ENCODE measurements around the gene WFS1.
A peak's percentile ranks its signal among the peaks of the same experiment; 100 is the strongest.

Gene WFS1

DNA sequence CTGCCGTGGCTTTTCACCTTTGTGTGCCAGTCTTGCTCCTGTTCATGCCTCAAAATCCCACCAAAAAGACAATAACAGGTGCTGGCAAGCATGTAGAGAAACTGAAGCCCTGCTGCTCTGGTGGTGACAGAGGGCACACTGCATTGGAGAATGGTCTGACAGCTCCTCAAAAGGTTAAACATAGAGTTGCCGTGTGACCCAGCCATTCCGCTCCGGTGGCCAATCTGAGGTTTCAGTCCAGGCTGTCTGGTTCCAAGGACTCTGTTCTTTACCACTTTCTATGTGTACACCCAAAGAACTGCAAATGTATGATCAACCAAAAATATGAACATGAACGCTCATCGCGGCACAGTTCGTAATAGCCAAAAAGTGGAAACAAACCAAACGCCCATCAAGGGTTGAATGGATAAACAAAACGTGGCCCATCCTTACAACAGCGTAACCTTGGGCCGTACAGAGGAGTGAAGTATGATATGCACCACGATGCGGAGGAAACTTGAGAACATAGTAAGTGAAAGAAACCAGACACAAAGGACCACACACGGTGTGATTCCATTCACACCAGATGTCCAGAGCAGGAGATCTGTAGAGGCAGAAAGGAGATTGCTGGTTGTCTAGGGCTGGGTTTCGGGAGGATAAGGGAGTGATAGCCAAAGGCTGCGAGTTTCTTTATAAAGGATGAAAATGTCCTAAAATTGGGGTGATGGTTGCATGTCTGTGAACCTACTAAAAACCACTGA is 33.6 kb upstream of the WFS1 start:
- no peak for DNase-seq

DNA sequence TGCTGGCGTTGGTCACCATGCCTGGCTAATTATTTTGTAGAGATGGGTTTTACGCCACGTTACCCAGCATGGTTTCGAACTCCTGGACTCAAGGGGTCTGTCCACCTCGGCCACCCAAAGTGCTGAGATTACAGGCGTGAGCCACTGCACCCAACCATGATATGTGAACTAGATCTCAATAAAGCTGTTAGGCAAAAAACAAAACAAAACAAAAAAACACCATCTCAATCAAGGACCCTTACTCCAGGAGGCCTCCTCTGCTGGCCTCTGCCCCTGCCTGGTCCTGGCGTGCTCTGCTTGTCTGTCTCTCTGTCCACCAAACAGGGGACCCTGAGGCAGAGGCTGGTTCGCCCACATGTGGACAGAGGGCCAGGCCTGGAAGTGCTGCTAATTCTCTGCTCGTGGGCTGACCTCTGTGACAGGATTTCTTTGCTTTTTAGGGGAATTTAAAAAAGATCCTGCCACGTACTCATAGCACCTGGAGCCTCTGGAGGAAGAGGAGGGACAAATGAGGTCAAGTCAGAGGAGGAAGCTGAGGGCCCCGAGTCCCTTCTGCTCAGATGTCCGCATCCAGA is 32.7 kb upstream of the WFS1 start:
- no peak for DNase-seq

DNA sequence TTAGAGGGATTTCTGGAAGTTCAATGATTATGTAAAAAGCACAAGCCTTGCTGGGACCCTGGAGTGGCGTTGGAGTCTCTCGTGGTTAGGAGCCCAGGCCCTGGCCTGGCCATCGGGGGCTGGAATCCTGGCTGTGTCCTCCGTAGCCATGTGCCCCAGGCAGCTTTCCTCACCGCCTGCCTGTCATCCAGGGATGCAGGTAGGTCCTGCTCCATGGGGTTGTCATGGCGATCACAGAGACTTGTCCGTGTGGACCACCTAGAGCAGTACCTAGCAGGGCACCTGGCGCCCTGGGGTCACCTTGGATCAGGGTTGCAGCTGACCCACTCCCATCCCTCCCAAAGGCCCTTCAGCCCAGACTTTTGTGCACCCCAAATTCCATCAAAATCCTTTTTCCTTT is 30.2 kb upstream of the WFS1 start:
- no peak for DNase-seq

DNA sequence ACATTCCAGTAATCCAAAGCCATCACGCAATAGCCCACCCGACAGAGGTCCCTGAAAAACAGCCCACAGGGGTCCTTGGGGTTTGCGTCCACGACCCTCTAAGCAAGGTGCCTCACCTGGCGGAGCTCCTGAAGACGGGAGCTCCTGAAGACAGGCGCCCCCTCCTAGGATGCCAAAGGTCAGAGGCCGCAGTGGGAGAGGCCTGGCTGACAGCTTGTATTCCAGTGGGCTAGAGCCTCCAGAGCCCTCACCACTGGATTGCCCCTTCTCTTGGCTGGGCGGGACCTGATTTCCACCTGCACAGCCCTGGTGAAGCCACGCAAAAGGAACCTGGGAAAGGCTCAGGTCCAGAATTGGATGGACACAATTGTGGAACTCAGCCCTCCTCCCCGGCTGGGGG is 29.7 kb upstream of the WFS1 start:
- DNase-seq = no peak

DNA sequence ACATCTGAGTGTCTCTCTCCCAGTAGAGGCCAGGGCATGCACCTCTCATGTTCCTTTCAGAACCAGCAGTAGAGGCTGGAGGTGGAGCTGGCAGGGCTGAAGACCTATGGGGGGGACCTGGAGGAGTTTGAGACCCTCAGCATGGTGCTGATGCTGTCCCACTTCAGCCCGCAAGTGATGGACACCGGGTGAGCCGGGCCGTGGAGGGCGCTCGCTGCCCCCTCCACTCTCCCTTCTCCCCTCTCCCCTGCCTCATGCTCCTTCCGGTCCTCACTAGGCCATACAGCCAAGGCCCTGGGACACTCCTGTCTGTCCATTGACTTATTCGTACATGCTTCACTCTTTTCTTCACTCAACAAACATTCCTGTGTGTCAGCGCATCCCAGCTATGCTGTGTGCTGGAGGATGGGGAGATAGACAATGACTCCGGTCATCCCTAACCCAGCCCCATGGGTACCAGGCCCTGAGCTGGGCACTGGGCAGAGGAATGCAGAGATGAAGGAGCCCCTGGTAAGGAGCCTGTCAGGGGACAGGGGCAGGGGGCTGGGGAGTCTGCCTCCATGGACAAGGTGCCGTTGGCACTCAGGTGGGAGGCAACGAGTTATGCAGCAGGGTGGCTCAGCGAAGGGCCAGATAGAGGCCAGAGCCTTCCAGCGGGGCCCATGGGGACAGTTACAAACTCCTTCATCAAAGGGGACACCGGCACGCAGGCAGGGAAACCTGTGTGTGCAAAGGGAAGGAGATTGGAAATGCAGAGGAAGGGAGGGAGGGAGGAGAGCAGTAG is 28.4 kb upstream of the WFS1 start:
- DNase-seq = no peak

DNA sequence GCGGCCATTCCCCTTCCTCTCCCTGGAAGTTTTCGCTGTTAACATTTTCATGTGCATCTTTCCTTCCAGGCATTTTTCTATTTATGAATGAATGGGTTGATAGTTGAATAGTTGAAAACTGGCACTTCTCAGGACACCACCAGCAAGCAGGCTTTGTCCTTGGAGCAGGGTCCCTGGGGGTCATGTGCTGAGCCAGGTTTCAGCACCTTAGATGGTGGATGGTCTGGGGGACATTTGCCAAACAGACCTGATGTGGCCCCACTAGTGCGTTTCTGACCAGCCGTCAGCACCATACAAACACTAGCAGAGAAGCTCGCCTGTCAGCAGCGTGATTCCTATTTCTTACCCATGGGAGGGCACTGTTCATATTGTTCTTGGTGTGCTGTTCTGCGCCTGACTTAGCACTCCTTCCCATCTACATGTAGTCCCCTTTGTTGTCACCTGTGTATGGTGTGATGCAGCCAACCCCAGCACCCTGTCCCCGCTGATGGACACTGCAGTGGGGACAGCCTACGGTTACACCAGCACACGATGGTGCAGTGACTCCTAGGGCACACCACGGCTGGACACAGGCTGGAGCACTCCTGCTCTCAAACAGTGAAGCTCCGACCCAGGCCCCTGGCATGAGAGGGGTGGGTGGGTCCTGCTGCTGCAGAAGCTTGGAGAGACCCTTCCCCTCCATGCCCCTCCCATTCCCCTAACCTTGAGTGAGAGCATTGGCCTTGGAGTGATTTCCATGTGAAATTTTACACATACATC is 27.2 kb upstream of the WFS1 start:
- DNase-seq = no peak

DNA sequence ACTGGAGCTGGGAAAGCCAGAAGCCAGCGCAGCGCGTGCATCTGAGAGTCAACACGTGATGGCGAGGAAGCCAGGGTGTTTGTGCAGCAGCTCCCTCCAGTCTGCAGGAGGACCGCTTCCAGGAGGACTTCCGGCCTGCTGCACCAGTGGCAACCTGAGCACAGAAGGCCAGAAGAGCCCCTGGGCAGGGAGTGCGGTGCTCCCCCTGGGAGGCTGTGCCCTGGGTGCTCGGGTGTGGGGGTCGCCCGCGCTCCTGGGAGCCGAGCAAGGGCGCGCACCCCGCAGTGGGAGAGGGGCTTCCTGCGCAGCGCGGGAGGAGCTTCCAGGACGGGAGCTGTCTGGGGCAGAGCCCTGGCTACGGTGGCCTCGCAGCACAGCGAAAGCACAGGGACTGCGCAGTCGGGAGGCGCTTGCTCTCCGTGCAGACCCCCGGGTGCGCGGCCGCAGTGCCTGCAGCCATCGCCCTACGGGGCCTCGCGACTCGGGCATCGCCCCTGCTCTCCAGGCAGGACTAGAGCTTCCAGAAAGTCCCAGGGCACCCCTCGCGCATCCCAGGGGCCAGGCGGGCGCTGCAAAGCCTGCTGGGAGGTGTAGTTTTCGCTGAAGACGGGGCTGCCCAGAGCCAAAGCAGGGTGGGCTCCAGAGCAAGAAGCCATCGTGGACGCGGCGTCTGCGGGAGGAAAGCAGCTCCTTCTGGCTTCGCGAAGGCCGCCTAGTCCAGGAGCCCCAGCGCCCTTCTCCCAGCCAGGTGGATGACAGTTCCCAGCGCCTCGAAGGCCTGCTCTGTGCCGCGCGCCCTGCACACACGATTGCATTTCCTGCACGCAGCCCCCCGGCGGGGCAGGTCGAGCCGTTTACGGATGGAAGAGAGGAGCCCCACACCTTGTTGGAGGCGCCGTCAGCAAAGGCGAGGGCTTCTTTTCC is 24.1 kb upstream of the WFS1 start:
- DNase-seq = no peak

DNA sequence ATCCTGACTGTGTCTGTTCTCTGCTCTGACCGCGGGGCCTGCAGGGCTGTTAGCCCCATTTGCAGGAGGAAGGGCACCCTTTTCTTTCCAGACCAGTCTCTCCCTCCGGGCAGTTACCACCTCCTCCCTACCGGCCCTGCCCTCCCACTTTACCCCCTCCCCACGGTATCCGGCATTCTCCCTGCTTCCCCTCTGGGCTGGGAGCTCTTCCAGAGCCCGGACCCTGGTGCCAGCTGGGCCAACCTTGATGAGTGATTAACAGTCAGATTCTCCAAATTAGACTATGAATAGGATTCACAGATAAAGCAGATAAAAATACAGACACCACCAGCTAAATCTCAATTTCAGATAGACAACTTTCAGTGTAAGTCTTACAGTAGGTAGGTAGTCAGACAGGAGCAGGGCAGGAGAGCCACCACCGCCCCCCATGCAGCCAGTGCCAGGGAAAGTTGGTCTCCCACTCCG is 23.4 kb upstream of the WFS1 start:
- DNase-seq = no peak

DNA sequence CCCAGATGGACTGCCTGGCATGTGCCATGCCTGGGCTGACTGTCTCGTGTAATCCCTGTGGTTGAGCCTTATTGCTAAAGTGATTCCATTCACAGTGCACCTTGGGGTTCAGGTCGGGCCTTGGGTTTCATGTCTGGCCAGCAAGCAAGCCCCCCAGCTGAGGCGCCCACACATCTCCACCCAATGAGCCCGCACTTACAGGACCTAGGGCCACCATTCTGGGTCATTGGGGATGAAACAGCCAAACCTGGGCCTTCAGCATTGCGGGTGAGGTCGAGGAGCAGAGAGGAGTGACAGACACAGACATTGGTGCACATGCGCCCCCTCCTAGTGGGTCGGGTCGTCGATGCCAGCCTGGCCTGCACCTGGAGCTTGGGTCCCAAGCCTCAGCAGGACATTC is 21.3 kb upstream of the WFS1 start:
- no peak for DNase-seq

DNA sequence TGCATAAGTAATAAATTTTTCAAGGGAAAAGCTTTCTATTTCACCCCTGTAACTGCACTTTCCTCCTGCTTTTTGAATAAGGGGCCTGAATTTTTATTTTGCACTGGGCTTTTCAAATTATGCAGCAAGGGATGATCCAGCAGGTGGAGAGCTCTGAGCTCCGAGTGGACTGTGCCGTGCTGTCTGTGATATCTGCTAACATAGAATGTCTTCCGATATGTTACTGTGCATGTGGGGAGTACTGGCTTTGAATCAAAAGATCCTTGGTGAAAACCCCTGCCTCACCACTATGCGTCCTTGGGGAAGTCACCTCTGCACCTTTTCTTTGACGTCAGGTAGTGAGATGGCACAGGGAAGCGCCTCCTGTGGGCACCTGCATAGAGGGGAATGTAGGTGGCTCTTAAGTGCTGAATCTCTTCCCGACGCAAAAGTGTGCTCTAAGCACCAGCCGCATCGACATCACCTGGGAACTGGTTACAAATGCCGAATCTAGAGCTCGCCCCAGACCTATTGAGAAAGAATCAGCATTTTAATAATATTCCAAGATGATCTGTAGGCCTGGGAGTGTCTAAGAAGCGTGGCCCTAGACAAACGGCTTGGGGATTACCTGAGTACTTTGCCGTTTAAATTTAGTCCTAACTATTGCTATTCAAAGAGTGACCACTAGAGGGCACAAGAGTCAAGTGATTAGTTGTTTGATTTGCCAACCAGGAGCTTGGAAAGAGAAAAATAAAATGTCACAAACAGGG is 19.2 kb upstream of the WFS1 start:
- peak; percentile 85 for DNase-seq

DNA sequence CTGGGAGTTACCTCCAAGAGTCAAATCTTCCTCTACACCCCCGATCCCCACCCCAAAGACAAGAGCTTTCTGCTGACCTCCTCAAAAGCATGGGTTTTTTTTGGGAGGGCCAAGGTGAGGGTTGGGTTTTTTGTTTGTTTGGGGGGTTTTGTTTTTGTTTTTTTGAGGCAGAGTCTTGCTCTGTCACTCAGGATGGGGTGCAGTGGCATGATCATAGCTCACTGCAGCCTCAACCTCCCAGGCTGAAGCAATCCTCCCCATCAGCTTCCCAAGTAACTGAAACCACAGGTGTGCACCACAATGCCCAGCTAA is 18.7 kb upstream of the WFS1 start:
- DNase-seq = no peak

DNA sequence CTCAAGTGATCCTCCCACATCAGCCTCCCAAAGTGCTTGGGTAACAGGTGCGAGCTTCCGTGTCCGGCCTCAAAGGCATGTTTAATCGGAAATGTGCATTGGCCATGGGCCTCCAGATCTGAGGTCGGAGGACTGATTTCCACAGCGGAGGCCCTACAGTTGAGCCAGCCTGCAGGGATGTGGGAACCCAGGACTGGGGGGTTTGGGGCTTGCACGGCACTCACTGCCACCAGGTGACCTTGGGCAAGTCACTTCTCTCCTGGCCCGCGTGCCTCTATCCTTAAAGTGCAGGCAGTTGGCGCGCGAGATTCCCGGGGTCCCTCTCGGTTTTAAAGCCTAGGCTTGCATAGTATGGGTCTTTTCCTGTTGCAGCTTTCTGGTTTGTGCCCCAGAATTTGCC is 18.3 kb upstream of the WFS1 start:
- no peak for DNase-seq

DNA sequence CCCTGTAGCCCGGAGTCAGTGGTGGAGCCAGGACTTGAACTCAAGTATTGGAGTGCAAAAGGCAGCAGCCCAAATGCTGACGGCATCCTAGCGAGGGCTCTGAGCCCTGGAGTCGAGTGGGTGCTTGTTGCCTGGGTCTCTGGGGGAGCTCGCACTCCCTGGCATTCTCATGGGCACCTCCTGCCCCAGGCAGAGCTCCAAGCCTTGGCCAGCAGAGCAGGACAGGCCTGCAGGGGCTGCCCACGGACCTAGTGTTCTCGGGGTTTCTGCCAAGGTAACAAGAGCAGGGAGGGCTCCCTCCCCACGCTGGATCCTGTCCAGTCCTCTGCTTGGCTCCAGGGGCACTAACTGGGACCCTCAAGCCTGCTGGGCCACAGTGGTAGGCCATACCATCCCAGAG is 17.6 kb upstream of the WFS1 start:
- no peak for DNase-seq

DNA sequence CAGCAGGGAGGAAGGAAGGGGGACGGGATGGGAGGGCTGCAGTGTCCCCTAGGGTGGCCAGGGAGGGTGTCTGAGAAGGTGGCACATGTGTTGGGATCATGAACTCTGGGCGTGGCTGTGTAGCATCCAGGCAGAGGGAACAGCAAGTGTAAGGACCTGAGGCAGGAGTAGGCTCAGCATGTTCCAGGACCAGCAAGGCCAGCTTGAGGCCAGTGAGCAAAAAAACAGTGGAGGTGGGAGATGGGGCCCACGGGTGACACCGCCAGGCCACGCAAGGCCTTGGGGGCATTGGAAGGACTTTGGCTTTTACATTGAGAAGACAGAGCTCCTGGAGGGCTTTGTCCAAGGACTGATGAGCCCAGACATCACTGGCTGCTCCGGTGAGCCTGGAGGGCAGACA is 16.5 kb upstream of the WFS1 start:
- no peak for DNase-seq

DNA sequence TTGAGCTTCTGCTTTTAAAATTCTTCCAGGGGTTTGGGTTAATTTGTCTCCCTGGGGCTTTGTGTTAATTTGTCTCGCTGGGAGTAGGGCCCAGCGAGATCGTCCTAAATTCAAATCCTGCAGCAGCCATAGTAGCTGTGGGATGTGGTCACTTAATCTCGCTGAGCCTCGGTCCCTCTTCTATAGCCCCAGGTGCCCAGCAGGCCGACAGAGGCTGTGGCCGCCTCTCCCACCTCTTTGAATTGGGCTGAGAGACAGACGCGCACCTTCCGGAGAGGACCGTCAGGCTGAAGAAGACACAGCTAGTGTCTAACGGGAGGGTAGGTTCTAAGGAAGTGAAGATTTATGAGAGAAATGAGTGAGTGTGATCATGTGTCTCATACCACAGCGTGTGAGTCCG is 15.7 kb upstream of the WFS1 start:
- DNase-seq = no peak

DNA sequence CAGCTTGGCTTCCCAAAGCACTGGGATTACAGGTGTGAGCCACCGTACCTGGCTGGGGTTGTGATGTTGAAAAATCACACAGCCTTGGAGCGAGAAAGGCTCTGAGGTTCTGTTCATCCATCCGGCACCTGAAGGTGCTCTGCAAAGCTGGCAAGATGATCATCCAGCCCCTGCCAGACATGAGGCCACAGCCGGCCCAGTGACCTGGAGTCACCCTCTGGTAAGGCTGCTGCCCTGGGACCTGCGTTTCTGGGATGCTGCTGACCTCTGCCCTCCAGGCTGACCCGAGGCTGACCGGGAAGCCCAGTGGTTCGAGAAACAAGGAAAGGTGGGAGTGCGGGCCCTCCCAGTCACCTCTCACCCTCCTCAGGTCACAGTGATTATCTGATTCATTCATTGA is 13.5 kb upstream of the WFS1 start:
- no peak for DNase-seq

DNA sequence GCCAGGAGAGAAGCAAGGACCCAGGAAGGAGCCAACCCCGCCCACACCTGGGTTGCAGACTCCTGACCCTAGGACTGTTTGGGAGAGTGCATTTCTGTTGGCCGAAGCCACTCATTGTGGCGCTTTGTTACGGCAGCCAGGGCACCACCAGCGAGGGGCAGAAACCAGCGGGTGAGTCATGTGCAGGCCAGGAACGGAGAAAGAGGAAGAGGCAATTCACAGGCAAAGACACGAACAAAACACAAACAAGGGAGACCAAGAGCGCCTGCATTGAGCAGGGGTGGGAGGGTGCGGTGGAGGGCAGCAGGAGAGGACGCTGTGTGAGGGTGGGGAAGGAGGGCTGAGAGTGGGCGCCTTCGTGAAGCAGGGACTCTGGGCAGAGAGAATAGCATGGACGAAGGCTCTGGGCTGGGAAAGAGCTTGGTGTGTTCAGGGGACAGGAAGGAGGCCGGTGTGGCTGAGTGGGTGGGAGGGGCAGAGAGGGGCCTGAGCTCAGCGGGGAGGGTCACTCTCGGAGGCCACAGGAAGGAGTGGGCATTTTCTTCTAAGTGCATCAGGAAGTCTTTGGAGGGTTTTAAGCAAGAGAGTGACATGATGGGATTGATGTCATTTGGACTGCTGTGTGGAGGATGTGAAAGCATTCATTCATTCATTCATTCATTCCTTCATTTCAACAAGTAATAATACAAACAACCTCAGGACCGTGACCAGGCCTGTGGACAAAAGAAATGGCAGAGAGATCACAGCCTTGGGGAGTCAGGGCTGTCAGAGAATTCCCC is 12.2 kb upstream of the WFS1 start:
- no peak for DNase-seq

DNA sequence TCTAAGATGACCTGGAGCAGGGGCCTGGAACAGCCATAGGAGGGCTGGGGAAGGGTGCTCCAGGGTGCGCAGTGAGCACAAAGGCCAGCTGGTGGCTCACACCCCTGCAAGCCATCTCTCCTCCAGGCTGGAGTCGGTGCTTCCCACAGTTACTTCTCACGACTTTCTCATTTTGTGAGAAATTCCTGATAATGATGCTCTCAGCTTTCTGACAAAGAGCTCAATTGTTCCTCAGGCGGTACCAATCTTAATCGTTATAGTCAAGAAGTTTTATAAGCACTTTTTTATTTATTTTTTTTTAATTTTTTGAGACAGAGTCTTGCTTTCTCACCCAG is 11.7 kb upstream of the WFS1 start:
- DNase-seq = no peak

DNA sequence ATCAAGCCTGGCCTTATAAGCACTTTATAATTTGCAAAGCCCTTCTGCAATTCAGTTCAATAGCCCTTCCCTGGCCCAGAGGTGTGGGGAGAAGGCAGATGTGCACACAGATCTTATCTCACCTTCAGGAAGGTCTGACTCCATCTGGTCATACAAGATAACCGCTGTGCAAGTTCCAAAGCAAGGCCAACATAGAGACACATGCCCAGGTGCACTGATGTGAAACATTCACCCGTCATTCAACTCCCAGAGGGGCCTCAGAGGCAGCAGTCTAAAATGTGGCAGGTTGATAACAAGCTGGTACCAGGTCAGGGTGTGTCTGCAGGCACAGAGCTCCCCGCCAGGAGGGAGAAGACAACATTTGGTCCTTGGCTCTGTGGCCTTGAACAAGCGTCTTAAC is 10.9 kb upstream of the WFS1 start:
- no peak for DNase-seq

DNA sequence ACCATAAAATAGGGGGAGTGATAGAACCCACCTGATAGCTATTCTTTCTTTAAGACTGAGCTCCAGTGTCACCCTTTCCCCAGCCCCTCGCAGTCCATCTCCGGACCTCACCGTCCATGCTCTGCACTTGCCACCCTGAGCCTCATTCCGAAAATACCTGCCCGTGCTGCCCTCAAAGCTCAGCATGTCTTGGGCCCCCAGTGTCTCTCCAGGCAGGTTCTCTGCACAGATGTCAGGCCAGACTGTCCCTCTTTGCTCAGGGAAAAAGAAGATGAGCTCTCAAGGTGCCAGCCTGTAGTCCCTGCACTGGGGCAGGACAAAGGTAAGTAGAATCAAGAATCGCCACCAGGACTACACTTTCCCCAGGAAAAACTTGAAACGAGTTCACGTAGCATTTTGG is 9.8 kb upstream of the WFS1 start:
- DNase-seq = no peak

DNA sequence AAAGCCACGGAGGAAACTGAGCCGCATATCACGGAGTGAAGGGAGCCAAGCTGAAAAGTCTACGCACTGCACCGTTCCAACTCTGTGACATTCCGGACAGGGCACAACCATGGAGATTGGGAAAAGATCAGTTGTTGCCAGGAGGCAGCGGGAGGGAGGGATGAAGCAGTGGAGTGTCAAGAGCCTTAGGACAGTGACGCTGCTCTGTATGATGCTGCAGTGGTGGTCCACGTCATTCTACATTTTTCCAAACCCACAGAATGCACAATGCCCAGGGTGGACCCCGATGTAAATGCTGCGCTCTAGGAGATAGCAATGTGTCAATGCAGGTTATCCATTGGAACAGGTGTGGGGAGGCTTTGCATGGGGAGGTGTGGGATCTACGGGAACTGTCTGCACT is 7.5 kb upstream of the WFS1 start:
- DNase-seq = no peak
